AML-193 (cell line): ENCODE data around the gene ART1.

Experiments
- DNase-seq, 2 experiments: peaks; one replicate each; lab custom pipeline; 2025; lab: John Stamatoyannopoulos, UW

ART1 gene

DNA sequence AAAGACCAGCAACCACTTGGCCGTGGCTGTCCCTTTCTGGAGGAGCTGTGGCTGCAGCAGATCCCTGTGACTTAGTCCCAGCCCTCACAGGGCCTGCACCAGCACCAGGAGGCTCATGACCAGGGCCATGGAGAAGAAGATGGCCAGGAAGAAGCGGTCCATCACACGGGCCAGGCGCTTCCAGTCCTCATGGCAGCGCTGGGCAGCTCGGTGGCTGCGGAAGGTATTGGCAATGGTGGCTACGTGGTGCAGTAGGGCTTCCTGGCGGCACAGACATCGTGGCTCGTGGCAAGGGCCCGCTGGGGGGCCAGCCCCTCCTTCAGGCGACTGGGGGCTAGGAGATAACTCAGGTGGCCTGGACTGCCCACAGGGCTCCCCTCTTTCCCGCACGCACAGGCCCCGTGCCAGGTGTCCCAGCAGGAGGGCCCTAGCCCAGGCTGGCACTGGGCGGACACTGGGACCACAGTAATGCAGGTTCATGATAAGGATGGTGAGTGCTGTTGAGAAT, 21.1 kb downstream of the ART1 start:
- DNase-seq, result no peak

DNA sequence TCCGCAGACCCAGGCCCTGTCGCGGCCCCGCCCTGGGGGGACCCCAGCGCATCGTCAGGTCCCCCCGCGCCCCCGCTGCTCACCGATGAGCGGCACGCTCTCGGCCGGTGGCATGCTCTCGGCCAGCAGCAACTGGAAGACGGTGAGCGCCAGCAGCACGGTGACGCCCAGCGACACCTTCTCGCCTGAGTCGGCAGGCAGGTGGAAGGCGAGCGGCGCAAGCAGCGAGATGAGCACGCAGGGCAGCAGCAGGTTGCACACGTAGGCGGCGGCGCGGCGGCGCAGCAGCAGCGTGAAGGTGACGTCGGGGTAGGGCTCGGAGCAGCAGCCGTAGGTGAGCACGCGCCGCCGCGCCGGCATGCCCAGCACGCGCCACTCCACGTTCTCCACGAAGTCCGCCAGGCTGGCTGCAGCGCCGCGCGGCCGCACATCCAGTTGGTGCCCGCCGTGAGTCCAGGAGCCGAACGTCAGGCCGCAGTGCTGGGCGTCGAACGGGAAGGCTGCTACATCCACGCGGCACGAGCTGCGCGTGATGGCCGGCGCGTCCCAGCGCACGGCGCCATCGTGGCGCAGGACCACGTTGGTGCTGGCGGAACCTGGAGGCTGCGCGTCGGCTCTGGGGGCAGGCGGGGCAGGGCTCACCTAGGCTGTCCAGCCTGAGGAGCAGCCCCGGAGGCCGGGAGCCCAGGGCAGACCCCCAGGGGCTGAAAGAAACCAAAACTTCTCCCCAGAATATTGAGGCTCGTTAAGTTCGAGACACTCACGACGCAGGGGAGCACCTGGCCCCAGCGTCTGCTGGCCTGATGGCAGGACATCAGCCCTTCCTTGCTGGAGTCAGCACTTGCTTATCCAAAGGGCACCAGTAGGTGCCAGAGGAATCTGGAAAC, 22.5 kb downstream of the ART1 start:
- no peak for DNase-seq

DNA sequence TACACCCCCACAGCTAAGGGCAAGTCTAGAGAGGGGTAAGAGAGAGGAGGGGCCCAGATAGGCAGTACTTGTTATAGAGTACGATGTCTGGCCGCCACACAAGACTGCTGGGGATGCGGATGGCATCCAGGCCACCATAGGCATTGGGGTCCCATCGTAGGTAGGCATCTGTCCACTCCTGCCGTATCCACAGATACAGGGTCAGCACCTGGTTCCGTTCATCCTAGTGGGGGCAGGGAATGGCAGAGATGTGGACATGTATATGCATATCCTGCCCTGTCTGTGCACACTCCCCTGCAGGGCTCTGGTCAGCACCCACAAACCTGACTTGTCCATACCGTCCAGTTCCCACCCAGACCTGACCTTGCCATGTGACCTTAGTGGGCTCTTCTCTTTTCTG, 24.2 kb downstream of the ART1 start:
- DNase-seq, result no peak

DNA sequence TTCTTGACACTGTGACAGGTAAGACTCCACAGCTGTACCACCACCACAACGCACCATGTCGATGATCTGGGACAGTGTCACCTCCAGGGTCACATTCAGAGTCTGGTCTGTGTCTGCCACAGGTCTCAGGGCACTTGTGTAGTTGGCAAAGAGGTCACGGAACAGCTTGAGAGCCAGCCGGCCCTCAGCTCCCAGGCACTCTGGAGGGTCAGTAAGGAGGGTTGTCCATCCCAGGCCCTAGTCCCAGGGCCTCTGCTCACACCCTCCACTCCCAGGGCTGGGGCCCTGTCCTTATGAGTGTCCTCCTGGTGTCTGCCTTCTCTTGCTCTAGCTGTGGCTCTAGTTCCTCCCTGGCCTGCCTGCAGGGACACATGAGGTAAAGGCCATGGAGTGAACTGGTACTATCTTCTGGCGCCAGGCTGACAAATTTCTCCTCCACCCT, 24.8 kb downstream of the ART1 start:
- DNase-seq, result no peak

DNA sequence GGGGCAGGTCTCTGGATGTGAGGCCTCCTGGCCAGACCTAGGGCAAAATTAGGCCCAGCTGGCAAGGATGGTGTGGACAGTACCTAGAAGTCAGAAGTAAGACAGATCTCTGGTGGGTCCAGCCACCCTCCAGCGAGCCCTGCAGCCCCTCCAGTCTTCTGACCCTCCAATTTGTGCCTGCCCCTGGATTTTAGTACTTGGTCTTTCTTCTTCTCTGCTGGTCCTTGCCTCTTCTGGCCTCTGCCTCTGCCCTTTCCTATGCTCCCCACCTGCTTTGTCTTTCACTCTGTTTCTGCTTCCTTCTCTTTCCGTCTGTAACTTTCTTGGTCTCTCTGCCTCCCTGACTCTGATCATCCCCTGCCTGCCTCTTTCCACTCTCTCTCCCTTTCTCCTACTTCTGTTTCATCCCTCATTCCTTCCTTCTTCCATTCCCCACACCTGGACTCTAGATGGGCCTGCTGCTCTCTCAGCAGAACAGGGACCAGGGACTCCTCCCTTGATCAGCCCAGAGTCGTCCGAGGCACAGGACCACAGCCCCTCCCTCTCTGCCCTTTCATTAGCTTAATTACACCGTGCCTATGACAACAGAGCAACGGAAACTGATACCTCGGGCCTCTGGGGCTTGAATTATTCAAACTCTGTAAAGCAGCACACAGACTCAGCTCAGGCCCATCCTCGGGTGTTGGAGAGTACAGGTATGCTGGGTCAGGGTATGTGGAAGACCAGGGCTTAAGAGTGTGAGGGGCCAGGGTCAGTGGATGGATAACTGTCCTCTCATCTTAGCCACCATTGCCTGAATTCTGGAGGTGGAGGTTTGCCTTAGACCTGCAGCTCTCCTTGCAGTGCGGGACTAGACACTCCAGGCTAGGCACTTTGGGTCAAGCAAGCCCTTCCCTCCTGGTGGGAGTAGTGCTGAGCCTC, 26.7 kb downstream of the ART1 start, which contains the start of gene CHRNA10:
TSS of gene CHRNA10 (minus strand) at position 51 of the 921 bp plus-strand sequence. CDS start 72 bp downstream, outside the sequence.
- no peak for DNase-seq

DNA sequence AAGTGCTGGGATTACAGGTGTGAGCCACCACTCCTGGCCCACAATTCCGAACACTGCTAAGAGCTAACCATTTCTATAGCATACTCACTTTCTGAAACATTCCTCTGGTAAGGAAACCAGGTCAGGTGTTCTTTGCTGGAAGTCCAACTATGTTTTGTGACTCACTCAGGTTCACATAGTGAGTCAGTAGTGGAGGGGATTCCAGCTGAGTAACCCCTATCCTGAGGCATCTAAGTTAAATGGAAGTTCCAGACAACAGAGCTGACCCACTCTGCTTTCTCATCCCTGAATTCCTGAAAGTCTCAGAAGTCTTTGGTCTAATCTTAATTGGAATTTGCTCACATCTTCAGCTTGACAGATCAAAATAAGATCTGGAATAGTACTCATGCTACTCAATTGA, 29.3 kb downstream of the ART1 start:
- no peak for DNase-seq

DNA sequence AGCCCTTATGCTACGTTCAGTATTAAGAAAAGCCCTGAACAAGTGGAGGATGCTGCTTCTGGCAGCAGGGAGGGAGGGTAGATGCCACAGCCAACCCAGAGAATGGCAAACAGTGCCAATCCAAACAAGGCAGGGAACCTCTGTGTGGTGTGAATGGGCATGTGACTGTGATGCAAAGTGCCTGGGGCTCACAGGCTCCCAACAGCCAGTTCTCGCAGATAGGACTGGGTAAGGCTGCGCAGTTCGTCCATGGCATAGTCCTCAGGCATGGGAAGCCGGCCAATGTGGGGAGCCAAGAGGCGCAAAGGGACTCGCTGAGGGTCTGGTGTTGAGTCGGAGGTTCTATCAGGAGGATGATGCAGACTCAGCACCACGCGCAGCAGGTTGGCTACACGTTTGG, 31.0 kb downstream of the ART1 start:
- no peak for DNase-seq

DNA sequence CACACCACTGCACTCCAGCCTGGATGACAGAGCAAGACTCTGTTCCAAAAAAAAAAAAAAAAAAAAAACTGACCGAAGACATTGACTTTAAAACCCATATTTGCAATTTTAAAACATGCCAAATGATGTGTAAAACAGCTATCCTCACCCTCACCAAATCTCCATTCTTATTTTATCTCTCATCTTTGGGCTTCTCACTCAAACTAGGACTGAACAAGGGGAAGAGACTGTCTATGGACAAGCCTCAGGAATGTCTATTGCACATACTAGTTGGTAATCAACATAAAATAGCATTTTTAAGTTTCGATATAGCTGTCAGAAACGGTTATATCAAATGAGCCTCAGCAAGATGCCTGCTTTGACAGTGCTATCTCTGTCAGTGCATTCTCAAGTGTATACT, 34.1 kb downstream of the ART1 start:
- no peak for DNase-seq

DNA sequence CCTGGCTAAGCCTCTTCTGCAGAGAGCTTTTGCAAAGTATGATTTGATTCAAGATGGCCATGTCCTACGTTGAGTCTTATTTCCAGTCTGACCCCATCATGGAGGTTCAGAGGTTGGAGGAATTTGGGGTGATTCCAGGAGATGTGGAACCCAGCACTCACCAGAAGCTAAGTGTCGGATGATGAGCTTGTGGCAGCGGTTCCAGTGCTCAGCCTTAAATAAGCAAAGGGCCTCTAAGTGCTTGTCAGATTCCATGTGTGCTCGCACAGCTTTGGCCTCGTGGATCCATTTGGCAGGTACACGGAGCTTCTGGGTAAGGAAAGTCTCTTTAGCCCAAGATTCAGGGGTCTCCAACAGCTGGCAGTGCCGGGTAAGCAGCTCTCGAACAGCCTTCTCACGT, 38.1 kb downstream of the ART1 start:
- DNase-seq, result no peak

DNA sequence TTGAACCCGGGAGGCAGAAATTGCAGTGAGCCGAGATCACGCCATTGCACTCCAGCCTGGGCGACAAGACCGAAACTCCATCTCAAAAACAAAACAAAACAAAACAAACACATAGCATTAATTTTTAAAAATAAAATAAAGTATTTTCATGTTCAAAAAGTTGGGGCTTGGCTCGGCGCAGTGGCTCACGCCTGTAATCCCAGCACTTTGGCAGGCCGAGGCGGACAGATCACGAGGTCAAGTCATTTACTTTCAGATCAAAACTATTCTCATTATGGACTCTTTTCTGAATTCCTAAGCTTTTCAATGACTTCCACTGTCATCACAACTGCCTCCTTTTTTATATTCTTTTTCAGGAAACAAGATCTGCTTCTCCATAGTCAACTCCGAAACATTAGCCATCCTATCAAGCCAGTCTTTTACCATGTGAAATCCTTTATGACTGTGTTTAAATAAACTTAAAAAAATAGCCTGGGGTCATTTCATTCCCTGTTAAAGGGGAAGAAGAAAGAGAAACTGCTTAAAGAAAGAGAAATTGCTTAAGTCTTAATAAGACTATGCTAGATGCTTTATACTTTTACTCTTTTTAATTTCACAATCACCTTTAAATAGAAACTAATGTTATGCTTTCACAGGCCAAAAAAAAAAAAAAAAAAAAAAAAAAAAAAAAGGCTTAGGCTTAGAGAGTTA, 39.3 kb downstream of the ART1 start:
- no peak for DNase-seq

DNA sequence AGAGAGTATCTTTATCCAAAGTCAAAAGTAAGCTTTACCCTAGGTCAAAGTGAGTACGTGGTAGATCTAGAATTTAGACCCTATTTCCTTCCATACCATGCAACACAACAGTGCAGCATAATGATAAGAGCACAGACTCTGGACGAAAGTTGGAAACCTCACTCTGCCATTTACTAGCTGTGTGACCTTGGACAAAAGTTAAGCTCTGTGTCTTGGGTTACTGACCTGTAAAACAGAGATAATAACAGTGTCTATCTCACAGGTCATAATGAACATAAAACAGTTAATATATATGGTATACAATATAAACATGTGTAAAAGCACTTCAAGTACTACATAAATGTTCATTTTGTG, 39.9 kb downstream of the ART1 start:
- no peak for DNase-seq

DNA sequence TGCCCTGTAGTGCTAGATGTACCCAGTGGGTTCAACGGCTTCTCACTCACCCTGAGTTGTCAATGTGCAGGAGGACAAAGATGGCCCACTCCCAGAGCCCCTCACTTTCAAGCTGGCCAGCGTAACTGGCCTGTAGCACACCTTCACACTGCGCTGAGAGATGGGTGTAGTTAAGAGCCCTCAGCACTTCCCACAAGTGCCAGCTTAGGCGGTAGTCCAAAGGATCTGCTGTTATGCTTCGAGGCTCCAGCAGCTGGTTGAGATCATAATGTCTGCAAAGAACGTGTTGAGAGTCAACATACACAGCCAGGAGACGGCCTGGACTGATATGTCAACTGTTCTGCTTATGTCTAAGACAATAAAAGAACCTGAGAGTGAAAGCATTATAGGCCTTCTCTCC, 41.0 kb downstream of the ART1 start:
- no peak for DNase-seq

DNA sequence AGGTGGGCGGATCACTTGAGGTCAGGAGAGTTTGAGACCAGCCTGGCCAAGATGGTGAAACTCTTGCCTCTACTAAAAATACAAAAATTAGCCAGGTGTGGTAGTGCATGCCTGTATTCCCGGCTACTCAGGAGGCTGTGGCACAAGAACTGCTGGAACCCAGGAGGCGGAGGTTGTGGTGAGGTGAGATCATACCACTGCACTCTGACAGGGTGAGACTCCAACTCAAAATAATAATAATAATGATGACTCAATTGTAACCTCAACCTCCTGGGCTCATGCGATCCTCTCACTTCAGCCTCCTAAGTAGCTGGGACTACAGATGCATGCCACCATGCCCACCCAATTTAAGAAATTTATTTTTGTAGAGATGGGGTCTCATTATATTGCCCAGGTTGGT, 41.8 kb downstream of the ART1 start:
- DNase-seq, result no peak

DNA sequence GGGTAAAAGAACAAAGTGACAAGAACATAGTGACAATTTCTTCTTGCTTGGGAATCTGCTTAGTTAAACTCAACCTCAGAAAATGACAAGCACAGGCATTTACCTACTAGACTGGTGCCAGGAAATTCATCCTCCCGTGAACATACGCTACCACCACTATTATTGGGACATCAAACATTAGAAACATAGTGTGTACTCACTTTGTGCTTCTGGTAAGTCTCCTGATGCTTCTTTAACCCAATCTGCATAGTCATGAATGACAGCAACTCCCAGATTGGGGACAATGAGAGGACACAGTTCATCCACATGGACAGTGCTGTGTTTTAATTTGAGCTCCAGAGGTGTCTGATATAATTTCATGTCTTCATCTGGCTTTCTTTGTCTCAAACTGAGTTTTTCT, 55.5 kb downstream of the ART1 start:
- no peak for DNase-seq

DNA sequence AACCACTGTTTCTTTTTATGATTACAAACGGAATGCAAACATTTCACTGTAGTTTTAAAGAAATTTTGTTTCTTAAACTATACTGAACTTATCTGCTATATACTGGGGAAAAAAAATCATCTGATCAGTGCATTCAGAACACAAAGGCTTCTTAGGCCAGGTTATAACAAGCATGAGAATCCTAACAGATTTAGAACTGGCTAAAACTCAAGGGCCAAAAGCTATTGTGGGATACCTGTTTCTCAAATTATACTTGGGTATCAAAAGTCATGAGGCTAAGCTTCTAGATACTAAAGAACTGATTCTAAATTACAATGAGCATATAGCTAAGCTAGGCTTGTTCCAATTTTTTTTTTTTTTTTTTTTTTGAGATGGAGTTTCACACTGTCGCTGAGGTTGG, 56.0 kb downstream of the ART1 start:
- no peak for DNase-seq

DNA sequence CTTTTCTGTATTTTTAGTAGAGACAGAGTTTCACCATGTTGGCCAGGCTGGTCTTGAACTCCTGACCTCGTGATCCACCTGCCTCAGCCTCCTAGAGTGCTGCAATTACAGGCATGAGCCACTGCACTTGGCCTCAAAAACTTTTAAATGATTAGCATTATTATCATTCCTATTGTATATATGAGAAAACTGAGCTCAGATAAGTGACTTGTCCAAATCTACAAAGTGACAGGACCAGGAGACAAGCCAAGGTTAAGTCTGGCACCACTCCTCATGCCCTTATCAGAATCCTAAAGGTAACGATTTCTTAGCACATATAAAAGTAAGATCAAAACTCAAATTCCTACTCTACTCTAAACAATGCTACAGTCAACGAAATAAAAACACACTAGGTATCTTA, 58.5 kb downstream of the ART1 start:
- DNase-seq, result no peak

DNA sequence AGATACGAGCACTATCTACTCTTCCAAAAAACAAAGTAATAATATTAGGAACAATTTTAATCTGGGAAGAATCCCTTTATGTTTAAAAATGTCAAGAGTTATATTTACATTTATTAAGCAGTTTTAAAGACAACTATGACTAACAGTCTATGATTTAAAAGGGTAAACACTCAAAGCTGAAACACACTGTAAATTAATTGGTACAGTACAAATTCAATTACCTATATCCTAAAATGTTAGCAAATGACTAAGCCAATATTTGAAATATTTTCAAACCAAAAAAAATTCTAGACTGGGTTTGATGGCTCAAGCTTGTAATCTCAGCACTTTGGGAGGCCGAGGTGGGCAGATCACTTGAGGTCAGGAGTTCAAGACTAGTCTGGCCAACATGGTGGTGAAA, 62.2 kb downstream of the ART1 start:
- no peak for DNase-seq

DNA sequence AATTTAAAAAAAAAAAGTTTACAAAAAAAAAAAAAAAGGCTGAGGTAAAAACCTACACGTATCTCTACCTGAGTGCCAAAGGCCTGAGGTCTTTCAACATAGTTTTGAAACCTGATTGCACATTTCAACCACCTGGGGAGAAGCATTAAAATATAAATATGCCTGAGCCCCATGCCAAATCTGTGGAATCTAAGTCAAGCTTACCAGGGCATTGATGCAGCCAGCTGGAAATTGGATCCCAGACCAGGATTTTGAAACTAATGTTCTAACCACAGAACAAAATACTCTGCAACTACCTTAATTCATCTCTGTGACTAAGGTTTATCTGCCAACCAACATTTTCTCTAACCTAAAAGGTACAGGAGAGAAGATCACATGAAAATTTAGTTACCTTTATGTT, 65.0 kb downstream of the ART1 start:
- no peak for DNase-seq

DNA sequence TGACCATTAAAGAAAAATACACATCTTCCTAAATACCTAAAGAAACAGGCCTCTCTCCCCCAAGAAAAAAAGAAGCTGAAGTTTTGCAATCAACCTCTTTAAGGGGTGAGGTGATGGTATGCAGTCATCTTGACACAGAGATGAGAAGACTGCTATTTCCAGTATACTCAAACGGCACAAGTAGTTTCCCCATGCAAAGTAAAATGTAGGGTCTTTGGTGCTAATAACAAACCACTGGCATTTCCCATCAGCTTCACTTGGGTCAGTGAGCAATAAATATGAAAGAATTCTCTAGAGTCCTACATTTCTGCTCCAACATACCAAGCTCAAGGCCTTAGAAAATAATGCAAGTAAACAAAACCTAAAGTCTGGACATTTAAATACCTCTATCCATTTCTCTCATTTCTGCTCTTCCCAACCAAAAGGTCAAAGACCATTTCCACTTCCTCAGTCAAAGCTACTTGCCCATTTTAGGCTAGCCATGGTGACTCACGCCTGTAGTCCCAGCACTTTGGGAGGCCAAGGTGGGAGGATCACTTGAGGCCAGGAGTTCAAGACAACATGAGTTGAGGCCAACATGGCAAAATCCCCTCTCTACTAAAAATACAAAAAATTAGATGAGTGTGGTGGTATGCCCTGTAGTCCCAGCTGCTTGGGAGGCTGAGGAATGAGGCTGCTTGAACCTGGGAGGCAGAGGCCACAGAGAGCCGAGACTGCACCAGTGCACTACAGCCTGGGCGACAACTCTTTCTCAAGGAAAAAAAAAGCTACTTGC, 65.7 kb downstream of the ART1 start:
- DNase-seq, result no peak

DNA sequence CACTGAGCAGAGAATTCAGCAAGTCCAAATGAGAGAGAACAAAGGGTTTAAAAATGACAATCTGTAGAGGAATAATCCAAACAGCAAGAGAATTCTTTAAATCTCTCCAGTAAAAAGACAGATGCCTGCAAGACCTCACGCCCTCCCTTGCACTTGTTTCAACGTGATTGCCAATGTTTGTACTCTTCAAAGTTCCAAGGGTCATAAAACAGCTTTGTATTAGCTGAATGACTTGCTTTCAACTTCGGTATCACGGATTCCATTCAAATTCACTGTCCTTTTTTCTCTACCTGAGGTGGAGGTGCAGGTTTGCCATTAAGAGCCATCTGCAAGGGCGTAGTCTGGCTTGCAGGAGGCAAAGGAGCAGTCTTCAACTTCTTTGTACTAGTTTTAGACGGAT, 67.3 kb downstream of the ART1 start:
- DNase-seq, result no peak
